NCI-H526 (cell line): ENCODE data around the gene PEDS1.
"Not testable (repeated sequence)": the region's sequence is repeated elsewhere in the genome, so short reads cannot be mapped to it uniquely, and the experiment has no call there.

Experiments used
- DNase-seq, 2 experiments: peaks; one replicate each; lab custom pipeline; 2025; lab: John Stamatoyannopoulos, UW

Gene PEDS1

DNA sequence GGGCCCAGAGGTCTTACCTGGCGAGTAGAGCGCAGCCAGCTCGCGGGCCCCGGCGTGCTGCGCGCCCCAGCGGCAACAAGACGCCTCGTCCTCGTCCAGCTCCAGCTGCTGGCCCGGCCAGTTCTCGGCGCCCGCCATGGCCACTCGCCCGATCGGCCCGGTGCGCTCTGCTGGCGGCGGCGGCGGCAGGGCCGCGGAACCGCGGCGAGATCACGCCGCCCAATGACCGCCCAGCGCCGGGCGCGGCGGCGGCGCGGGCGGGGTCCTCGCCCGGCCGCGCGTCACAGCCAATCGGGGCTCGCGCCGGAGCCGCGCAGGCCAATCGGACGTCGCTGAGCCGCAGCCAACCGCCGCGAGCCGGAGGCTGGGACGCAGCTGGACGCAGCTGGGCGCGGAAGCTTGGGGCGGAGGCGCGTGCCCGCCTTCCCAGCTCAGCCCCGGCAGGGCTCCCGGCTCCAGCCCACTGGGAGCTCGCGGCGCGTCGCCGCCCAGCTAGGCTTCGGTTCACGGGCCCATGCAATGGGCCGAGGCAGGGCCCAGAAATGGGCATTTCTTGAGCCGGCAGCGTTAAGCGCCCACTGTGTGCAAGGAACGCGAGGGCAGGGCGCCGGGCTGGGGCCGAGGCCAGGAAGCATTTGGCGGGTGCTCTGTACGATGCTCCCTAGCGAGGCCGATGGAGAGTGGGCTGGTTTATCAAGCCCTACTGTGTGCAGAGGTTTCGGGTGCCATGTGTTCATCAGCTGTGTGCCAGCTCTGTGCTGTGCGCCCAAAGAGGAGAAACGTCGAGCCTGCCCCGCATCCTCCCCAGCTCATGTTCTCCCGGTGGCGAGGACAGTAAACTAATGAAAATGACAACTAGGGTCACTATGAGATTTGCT is at the start of gene PEDS1:
TSS of gene PEDS1 (minus strand) at position 224 of the 878 bp plus-strand sequence. CDS start at position 138, 86 bp downstream.
- peak; percentile 65 to 98 for DNase-seq

DNA sequence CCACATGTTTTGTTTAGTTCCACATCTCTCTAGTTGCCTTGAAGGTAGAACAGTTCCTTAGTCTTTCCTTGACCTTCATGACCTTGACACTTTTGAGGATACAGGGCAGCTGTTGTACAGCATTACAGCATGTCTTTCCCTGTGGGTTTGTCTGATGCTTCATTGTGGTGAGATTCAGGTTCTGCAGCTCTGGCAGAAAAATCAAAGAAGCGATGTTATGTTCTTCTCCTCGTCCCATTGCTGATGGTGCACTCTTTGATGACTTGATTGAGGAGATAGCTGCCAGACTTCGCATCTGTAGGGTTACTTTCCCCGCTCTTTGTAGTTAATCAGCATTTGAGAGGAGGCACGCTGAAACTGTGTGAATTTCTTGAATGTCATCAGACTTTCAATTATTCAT is 49.2 kb upstream of the PEDS1 start:
- no peak for DNase-seq

DNA sequence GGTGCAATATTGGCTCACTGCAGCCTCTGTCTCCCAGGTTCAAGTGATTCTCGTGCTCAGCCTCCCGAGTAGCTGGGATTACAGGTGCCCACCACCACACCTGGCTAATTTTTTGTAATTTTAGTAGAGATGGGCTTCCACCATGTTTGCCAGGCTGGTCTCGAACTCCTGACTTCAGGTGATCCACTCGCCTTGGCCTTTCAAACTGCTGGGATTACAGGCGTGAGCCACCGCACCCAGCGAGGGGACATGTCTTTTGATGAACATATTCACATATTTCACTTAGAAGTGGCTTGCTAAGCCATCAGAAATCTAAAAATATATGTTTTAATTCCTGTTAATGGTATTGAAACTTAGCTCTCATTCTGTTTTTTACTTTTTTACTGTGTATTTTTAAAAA is 48.2 kb upstream of the PEDS1 start:
- DNase-seq, result not testable (repeated sequence)

DNA sequence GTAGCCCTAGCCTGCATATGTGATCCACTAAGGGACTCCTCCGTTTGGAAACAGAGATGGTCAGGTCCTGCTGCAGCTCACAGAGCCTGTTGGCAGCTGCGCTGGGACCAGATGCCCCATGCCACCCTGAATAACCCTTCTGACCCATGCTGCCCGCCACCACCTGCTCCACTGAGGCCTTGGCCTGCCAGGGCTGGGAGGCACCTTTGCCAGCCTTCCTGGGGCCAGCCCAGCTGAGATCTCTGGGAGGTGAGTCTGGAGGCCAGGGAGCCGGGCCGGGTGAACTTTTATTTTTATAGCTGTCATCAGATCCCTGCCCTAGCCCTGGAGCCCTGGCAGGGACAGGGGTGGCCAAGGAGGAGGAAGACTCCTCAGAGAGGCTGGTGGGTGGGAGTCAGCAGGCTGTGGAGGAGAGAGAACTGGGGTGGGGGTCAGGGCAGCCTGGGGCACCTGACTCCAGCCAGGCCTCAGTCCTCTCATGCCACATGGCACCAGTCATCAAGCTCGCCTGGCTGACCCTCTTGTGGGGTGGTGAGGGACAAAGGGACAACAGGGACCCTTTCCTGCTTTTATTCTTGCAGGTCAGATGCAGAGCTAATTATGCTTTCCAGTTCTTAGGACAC is 47.1 kb upstream of the PEDS1 start:
- no peak for DNase-seq

DNA sequence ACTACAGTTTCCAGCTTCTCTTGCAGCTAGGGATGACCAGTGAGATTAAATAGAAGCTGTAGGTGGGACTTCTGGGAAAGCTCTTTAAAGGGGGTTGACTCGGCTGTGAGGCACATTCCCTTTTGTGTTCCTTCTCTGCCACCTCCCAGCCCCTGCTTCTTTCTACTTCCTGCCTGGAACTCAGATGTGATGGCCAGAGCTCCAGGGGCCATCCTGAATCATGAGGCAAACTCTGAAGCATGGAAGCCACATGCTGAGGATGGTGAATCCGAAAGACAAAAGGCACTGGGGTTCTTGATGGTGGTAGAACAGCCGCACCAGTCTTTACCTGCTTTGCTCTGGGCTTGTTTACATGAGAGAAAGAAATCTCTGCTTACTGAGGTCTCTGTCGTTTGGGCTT is 46.2 kb upstream of the PEDS1 start:
- DNase-seq, result no peak

DNA sequence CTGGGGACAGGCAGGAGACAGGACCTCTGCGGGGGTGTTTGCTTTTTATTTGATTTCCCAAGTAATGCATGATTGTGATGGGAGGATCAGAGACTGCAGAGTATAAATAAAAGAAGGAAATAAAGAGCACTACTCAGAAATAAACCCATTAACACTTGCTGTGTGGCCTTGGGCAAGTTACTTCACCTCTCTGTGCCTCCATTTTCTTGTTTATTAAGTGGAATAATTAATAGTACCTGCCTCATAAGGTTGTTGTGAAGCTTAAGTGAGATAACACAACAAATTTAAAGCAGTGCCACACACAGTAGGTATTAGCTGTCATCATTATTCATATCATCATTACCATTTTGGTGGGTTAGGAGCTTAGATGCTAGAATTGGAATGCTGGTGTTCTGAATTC is 45.2 kb upstream of the PEDS1 start:
- no peak for DNase-seq

DNA sequence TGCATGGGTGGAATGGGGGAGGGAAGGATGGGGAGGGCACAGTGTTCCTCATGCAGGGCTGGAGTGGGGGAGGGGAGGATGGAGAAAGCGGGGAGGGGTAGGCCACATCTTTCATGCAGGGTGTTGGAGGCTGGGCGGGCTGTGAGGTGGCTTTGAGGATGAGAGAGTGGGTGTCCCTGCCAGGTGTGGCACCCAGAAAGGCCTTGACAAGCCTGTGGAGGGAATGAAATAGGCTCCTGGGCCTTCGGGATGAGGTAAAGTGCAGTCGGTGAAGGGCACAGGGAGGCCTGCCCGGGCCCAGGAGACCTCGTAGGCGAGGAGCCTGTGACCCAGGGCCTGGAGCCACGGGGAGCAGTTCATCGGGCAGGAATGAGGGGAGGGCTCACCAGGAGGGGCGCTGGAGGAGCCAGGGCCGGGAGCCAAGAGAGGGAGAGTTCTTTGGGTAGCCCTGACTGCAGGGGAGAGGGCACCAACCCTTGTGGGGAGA is 44.7 kb upstream of the PEDS1 start:
- peak in 1 of 2 experiments; percentile 26 for DNase-seq

DNA sequence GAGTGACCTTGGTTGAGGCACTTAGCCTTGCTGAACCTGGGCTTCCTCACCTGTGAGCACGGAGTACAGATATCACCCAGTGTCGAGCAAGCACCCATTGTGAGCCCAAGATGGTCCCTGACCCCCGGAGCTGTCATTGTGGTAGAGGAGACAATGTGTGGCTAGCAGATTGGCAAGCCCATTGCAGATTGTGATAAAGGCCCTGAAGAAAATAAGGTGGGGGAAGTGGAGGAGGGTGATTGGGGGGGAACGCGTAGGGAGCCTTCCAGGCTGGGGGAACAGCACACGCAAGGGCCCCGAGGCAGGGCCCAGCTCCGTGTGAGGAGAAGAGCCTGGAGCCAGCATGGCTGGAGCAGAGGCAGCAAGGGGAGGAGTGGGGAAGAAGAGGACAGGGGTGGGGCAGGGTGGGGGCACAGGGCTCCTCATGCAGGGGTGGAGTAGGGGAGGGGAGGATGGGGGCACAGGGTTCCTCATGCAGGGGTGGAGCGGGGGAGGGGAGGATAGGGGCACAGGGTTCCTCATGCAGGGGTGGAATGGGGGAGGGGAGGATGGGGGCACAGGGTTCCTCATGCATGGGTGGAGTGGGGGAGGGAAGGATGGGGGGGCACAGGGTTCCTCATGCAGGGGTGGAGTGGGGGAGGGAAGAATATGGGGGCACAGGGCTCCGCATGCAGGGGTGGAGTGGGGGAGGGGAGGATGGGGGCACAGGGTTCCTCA is 44.1 kb upstream of the PEDS1 start:
- no peak for DNase-seq

DNA sequence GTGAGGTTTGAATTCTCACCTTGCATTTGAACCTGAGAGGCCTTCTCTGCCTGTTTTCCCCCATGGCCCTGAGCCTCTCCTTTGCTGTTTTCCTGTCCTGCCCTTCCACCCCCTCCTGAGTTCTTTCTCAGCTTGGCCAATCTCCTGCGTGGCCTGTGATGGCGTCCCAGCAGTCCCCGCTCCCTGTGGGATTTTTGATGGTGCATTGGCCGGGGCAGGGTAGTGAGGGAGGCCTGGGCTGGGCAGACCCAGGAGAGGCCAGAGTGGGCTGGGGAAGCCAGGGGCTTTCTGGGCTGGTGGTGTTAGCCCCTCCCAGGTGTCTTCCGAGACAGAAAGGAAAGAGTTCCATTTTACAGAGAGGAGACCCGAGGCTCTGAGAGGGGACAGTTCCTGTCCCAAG is 43.4 kb upstream of the PEDS1 start:
- no peak for DNase-seq

DNA sequence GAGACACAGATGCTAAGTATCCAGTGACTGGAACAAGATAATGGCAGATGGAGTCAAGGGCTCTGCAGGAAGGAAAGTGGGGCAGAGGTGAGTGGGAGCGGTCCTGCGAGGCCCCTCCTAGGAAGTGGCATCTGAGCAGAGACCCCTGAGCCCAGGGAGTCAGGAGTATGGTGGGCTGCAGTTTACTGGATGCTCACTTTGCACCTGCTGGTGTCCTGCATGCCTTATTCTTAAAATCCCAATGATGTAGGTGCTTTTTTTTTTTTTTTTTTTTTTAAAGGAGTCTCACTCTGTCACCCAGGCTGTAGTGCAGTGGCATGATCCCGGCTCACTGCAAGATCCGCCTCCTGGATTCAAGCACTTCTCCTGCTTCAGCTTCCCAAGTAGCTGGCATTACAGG is 42.7 kb upstream of the PEDS1 start:
- no peak for DNase-seq

DNA sequence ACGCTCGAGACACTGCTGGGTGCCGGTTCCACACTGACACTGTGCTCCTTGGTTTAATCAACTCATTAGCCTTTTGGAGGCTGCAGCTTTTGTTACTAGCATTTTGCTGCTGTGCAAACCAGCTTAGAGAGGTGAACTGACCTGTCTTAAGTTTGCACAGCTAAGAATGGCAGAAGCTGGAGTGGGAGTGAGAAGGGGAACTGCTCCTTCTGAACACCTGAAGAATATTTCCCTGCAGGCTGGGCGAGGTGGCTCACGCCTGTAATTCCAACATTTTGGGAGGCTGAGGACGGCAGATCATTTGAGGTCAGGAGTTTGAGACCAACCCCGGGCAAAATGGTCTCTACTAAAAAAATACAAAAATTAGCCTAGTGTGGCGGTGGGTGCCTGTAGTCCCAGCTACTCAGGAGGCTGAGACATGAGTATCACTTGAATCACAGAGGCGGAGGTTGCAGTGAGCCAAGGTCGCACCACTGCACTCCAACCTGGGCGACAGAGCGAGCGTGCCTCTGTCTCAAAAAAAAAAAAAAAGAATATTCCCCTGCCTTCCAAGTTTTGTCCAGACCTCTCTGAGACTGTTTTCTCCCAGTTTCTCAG is 42.1 kb upstream of the PEDS1 start:
- DNase-seq, result no peak

DNA sequence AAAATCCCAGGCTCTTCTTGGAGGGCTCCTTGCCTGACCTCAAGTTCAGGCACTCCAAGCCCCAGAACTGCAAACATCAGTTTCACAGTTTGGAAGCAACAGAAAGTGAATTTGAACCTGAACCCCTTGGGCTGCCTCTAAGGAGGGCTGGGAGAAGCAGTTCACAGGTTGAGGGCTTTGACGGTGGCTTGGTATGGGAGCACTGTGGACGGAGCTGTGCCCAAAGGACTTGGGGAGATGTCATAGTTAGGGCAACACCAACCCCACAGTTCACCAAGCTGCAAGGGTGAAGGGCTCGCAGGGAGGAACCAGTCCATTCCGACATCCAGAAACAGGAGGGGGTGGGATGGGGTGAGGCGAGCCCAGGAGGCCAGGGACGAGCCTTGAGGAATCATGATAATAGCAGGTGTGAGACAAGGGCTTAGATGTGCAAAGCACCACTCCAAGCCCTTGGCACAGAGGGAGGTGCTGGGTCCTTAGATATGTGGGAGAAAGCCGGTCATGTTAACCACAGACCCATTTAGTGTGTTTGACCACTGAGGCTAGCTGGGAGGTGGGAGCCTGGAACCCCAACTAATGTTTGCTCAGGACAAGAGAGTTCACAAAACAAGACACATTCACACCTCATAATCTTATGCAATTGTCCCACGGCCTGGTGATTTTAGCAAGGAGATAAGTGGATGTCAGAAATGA is 41.5 kb upstream of the PEDS1 start:
- no peak for DNase-seq

DNA sequence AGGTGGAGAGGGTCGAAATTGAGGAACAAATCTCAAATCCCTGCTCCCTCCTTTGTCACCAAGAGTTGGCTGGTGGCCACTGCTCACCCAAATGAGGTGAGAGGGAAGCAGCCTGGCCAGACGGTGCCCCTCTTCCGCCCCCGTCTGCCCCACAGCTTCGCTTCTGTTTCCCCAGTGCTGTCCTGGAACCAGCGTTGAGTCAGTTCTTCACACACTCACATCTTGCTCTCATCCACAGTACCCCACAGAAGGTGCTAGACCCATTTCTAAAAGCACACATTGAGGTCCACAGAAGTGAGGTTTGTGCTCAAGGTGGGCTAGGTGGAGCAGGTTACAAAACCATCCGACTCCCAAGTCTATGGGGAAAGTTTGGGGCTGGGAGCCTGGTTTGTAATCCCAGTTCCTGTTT is 40.9 kb upstream of the PEDS1 start:
- DNase-seq, result no peak

DNA sequence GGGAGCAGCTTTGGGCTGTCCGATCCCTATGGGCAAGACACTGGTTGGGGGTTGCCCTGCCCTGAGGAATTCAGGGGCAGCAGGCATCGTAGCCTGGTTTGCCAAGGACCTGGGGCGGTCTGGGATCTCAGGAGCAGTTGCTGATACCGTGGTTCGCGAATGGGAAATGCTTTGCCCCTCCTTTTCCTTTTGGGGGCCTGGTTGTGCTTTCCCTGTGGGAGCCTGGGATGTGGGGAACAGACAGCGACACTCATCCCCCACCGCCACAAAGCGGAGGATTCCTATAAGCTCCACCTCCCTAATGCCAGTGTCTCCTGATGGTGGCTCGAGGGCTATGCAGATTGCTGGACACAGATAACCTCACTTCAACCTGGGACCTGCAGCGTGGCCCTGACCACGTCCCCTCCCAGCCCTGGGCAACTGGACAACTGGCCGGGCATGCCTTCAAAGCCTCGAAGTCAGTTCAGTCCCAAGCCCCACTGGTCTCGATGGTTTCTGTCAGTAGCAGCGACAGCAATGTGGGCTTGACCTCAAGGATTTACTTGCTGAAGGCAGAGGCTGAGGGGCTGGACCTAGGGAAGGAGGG is 40.4 kb upstream of the PEDS1 start:
- no peak for DNase-seq

DNA sequence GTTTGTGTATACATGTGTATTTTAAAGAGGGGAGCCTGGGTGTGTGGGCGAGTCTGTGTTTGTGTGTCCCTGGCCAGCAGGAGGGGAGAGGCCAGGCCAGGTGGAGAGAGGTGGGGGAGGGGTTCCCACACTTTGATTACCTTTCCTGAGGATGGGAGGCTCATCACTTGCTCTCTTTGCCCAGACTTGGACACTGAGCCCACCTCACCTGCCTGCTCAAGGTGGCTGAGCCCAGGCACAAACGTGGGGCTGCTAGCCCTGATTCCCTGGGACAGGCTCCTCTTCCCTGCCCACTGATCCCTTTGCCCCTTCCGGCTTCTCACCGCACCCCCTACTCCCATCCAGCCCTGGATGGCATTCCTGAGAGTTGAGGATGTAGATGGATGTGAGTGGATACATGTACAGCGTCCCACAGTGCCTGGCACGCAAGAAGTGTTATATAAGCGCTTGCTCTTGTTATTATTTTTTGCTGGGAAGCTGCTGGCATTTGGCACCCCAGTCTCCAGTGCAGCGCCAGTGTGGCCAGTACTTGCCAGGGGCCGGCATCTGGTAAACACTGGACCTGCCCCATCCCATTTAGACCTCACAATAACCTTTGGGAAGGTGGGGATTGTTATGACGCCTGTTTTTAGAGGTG is 39.8 kb upstream of the PEDS1 start:
- DNase-seq, result no peak

DNA sequence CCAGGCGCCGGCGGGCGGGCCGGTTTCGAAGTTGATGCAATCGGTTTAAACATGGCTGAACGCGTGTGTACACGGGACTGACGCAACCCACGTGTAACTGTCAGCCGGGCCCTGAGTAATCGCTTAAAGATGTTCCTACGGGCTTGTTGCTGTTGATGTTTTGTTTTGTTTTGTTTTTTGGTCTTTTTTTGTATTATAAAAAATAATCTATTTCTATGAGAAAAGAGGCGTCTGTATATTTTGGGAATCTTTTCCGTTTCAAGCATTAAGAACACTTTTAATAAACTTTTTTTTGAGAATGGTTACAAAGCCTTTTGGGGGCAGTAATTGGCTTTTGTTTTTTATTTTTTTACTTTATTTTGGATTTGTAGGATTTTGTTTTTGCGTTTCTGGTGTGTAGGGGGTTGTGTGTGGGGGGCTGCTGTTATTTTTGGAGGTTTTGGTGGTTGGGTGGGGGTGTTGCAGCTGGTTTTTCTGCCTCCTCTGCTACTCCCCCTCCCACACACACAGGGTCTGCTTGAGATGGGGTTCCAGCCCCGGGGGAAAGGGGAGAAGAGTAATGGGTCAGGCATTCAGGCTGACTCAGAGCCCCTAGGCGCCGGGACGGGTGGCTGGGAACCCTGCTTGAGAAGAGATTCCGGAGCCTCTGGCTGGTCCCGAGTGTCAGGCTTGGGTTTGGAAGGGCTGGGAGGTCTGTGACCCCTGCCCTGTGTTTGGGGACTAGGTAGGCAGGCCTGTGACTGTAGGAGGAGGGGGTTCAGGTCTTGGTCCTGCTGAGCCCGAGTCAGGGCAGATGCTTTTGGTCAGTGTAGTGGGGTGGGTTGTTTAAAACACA is 39.1 kb upstream of the PEDS1 start:
- peak; percentile 75 to 91 for DNase-seq

DNA sequence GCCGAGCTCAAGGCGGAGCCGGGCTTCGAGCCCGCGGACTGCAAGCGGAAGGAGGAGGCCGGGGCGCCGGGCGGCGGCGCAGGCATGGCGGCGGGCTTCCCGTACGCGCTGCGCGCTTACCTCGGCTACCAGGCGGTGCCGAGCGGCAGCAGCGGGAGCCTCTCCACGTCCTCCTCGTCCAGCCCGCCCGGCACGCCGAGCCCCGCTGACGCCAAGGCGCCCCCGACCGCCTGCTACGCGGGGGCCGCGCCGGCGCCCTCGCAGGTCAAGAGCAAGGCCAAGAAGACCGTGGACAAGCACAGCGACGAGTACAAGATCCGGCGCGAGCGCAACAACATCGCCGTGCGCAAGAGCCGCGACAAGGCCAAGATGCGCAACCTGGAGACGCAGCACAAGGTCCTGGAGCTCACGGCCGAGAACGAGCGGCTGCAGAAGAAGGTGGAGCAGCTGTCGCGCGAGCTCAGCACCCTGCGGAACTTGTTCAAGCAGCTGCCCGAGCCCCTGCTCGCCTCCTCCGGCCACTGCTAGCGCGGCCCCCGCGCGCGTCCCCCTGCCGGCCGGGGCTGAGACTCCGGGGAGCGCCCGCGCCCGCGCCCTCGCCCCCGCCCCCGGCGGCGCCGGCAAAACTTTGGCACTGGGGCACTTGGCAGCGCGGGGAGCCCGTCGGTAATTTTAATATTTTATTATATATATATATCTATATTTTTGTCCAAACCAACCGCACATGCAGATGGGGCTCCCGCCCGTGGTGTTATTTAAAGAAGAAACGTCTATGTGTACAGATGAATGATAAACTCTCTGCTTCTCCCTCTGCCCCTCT is 38.2 kb upstream of the PEDS1 start:
- DNase-seq, result peak; percentile 49 to 87

DNA sequence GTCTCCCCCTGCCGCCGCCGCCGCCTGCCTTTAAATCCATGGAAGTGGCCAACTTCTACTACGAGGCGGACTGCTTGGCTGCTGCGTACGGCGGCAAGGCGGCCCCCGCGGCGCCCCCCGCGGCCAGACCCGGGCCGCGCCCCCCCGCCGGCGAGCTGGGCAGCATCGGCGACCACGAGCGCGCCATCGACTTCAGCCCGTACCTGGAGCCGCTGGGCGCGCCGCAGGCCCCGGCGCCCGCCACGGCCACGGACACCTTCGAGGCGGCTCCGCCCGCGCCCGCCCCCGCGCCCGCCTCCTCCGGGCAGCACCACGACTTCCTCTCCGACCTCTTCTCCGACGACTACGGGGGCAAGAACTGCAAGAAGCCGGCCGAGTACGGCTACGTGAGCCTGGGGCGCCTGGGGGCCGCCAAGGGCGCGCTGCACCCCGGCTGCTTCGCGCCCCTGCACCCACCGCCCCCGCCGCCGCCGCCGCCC is 37.6 kb upstream of the PEDS1 start:
- peak in 1 of 2 experiments; percentile 80 for DNase-seq
